ENCODE results near the gene PKD1L1. TPM values are rescaled to one million over a fixed set of nuclear protein-coding genes. Genes with fewer than 3 reads are reported as not detected.

PKD1L1 gene
- total and polyA plus RNA-seq, 3 donors from 2014 or later, result 4.0 to 4.8 (median 4.2) TPM

DNA sequence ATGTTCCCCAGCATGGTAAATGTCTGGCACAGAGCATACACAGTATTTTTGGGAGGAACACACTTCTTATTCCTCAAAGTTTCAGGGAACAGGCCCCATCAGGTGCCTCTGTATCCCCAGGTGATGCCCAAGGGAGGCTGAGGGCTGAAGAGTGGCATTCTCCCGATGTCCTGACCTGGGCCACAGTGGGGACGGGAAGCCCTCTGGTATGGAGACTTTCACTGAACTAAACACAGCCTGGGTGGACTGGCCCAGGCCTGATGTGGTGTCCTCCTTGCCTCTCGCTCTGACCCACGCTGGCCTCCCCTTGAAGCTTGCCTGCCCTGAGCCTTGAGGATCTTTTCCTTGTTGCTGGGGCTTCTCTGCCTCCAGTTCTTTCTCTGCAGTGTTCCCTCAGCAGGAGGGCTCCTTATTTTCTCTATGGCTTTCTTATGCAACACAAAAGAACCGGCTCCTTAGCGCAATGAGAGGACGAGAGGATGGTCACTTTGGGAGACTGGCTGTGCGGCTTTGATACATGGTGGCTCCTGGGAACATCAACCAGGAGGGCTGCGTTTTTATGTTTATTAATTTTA is 208.9 kb downstream of the PKD1L1 start:
- Histone ChIP-seq H3K4me3 (no peak overlapping the region), H3K27me3 (no peaks in the 10 kb centered on the region), H3K27ac (no peak overlapping the region), H3K36me3 (ENCODE audit: low read depth, missing control alignments) (no peaks in the 10 kb centered on the region), H3K4me1 (no peaks in the 10 kb centered on the region), H3K9me3 (no peaks in the 10 kb centered on the region)
- intact Hi-C loops (cut with DNase I; ENCODE audit: low total_unique reads), result no loop called here
- TF ChIP-seq POLR2A (IDR thresholded peaks at IDR 0.05), result no peak
- TF ChIP-seq, protein P1, sequence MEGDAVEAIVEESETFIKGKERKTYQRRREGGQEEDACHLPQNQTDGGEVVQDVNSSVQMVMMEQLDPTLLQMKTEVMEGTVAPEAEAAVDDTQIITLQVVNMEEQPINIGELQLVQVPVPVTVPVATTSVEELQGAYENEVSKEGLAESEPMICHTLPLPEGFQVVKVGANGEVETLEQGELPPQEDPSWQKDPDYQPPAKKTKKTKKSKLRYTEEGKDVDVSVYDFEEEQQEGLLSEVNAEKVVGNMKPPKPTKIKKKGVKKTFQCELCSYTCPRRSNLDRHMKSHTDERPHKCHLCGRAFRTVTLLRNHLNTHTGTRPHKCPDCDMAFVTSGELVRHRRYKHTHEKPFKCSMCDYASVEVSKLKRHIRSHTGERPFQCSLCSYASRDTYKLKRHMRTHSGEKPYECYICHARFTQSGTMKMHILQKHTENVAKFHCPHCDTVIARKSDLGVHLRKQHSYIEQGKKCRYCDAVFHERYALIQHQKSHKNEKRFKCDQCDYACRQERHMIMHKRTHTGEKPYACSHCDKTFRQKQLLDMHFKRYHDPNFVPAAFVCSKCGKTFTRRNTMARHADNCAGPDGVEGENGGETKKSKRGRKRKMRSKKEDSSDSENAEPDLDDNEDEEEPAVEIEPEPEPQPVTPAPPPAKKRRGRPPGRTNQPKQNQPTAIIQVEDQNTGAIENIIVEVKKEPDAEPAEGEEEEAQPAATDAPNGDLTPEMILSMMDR (IDR thresholded peaks at IDR 0.05), result no peak
- no peak for DNase-seq
- 86 to 99% methylated on average over 7 to 9 of the region's 9 CpGs for WGBS, 2 donors

DNA sequence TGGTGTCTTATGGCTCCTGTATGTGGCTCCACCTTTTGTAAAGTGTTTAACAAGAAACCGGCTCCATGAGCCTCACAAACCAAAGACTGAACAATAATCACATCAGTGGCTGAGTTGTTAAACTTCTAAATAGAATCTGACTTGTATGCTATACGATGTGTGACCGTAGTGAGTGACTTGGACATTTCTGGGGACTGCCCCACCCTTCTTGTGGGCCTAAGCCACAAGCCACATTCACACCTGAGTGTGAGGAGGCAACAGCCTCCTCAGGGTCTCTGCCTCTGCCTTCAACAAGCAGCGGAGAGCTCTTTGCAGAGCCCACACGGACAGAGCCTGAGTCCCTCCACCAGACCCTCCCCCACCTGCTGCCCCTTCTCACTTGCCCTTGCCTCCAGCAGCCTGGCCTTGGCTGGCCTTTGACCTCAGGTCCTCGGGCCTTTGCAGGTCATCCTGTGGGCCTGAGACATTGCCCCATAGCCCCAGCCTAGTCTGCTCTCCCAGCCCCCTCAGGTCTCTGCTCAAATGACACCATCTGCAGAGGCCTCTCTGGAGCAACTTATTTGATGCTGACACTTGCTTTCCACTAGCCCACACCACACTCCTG is 209.6 kb downstream of the PKD1L1 start:
- Histone ChIP-seq H3K9me3 (no peaks in the 10 kb centered on the region), H3K36me3 (ENCODE audit: low read depth, missing control alignments) (no peaks in the 10 kb centered on the region), H3K27me3 (no peaks in the 10 kb centered on the region), H3K4me3 (no peak overlapping the region), H3K27ac (no peak overlapping the region), H3K4me1 (no peaks in the 10 kb centered on the region)
- no peak for DNase-seq
- intact Hi-C loops (cut with DNase I; ENCODE audit: low total_unique reads), result no loop called here
- WGBS, 2 donors, result 80 to 87% methylated on average over 5 to 6 of the region's 6 CpGs
- TF ChIP-seq, protein P1 (IDR thresholded peaks at IDR 0.05), result no peak
- no peak for TF ChIP-seq POLR2A (IDR thresholded peaks at IDR 0.05)

DNA sequence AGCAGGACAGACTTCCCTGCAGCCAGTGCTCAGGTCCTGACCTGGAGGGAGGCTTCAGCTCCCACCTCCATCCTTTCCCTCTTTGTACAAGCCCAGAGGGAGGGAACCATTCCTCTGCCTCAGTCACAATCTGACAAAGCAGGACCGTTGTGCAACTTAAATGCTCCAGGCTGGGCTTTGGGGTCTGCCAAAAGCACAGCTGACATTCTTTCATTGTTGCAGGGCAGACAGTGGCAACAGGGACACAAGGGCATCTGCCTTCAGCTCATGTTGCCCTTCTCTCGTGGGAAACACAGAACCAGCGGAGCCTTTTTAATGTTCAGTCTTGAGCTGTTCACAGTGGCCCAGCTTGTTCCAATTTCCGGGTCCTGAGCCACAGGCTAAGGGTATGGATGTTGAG is 210.7 kb downstream of the PKD1L1 start:
- WGBS, 2 donors, result 91 to 95% methylated on average over 4 of the region's 4 CpGs
- intact Hi-C loops (cut with DNase I; ENCODE audit: low total_unique reads), result no loop called here
- DNase-seq, result no peak

DNA sequence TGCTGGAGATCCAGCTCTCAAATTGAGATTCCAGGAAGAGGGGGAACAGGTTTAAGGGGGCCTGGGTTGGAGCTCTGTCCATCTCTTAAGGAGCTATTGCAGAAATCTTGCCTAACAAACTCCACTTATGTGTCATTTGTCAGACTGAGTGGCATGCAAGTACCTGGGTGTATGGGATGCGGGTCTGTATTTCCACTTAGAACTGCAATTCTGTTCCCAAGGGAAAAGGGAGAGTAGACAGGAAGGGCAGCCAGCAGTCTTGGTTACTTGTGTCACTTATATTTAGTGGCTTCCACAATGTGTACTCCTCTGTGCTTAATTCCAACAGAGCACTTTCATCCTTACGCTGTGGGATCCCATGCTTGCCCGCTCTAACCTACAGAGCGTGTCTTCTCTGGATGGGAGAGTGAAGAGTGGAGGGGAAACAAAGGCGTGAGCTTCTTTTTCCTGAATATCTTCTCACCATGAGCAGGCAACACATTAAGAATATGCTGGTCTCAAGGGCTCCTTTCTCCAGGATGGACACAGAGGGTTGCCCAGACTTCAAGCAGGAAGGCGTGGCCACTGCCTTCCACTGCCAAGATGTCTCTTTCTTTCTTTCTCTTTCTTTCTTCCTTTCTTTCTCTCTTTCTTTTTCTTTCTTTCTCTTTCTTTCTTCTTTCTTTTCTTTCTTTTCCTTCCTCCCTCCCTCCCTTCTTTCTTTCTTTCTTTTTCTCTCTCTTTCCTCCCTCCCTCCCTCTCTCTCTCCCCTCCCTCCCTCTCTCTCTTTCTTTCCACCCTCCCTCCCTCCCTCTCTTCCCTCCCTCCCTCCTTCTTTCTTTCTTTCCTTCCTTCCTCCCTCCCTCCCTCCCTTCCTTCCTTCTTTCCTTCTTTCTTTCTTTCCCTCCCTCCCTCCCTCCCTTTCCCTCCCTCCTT is 212.6 kb downstream of the PKD1L1 start:
- 92 to 95% methylated on average over 6 of the region's 6 CpGs for WGBS, 2 donors
- H3K27me3 ChIP-seq, result no peaks in the 10 kb centered on the region
- no peaks in the 10 kb centered on the region for H3K36me3 ChIP-seq (ENCODE audit: low read depth, missing control alignments)
- no peak overlapping the region for H3K4me3 ChIP-seq
- no peak for TF ChIP-seq POLR2A (IDR thresholded peaks at IDR 0.05)
- TF ChIP-seq, protein P1 (IDR thresholded peaks at IDR 0.05), result no peak
- H3K9me3 ChIP-seq, result no peaks in the 10 kb centered on the region
- H3K4me1 ChIP-seq, result no peaks in the 10 kb centered on the region
- intact Hi-C loops (cut with DNase I; ENCODE audit: low total_unique reads), result no loop called here
- DNase-seq, result no peak
- no peak overlapping the region for H3K27ac ChIP-seq

More for the DNA sequence above, 210.7 kb downstream of the PKD1L1 start:
- TF ChIP-seq, protein P1 (IDR thresholded peaks at IDR 0.05), result no peak
- no peak for TF ChIP-seq POLR2A (IDR thresholded peaks at IDR 0.05)
- Histone ChIP-seq H3K4me3 (no peak overlapping the region), H3K27ac (no peak overlapping the region), H3K4me1 (no peaks in the 10 kb centered on the region), H3K36me3 (ENCODE audit: low read depth, missing control alignments) (no peaks in the 10 kb centered on the region), H3K9me3 (no peaks in the 10 kb centered on the region), H3K27me3 (no peaks in the 10 kb centered on the region)
